GM21619 (cell line): Measurements from ENCODE around the gene TWIST2.

Experiments
- ATAC-seq: cut with Tn5 transposase; IDR thresholded peaks from one replicate; pipeline ENCODE4 v1.9.1; 2021; ENCODE audit not compliant: unreplicated experiment

TWIST2 gene

DNA sequence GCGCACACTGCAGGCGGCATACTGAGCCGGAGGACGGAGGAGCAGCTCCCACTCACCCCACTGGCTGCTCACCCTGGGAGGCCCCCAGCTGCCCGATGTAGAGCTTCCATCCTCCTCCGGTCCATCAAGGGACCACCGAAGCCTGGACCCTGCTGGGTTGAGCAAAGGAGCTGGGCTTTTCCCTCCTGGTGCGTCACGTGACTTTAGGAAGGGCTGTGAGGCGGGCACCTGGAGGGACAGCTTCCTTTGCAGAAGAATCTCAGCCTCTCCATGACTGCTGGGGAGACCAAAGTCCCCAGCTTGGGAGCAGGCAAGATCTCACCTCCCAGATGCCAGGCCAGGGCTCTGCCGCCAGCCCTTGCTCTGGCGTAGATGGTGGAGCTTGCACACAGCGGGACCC is 102.7 kb downstream of the TWIST2 start:
- no peak for ATAC-seq

GRCh38 chr2:238952261-238952919 is 104.5 kb downstream of the TWIST2 start:
- ATAC-seq = no peak

GRCh38 chr2:238954841-238955591 is 107.1 kb downstream of the TWIST2 start:
- ATAC-seq = no peak

GRCh38 chr2:238955648-238956531 is 108.0 kb downstream of the TWIST2 start:
- ATAC-seq = no peak

DNA sequence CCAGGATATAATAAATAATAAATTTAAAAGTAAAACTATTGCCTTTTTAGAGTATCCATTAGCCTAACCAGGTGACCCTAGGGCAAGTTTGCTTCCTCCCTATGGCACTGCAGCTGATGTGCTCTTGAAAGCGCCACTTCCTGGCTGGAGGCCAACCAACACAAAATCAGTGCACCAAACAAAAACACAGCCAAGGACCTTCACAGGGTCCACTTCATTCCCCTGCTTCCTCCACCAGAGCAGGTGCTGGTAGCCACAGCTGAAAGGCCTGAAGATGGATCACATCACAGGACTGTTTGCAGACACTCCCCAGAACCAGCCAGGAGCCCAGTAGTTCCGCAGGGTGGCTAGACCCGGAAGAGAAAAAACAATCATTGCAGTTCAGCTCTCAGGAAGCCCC is 108.8 kb downstream of the TWIST2 start:
- ATAC-seq = no peak
